K562 (cell line): ENCODE measurements around the gene PTPN12. TPM values are rescaled to one million over a fixed set of nuclear protein-coding genes. Genes with fewer than 3 reads are reported as not detected.
"Not testable (repeated sequence)": the region's sequence is repeated elsewhere in the genome, so short reads cannot be mapped to it uniquely, and the experiment has no call there.

Experiments used
- ATAC-seq: fragments of 200-7000 bp; cut with Tn5 transposase; 3 replicates; pipeline ENCODE4 v1.9.1; 2020; ENCODE audit warnings: moderate library complexity
- BruUV-seq: library from RNA; stranded (reverse); fragments of 400-500 nt; replicated peaks from 2 replicates; lab custom pipeline; 2021; lab: Mats Ljungman, UMichigan
- CTCF ChIA-PET: fragments of 300-600 bp; formaldehyde crosslinking; extraction: SDS; loops from one replicate; lab custom pipeline; 2021; ENCODE audit warnings: low intra/inter-chr PET ratio; lab: Yijun Ruan, JAX
- POLR2A ChIA-PET: fragments of 300-600, 350-650 bp; sonication (Branson Sonifier 250); formaldehyde crosslinking; extraction: SDS; loops from one replicate; lab custom pipeline; 2021; ENCODE audit warnings: antibody characterized with exemption, inconsistent platforms; lab: Yijun Ruan, JAX
- DNase-seq, 4 experiments: peaks; one replicate each; pipeline versions ENCODE4 v3.0.0 to v3.0.0-alpha.2; 2011 to 2018; ENCODE audit warnings: low spot score in 3 of 4, mixed read lengths in 3 of 4; ENCODE audit errors: extremely low read depth in 1 of 4
- FAIRE-seq: peaks from 2 replicates; lab custom pipeline; 2011; peaks lifted over from hg19 to GRCh38; lab: Jason Lieb, UNC
- H2AFZ ChIP-seq: 2 replicates; pipeline ENCODE4 v1.6.0; 2011; ENCODE audit warnings: low read depth, low read length, control low read depth, inconsistent platforms
- H3K27ac ChIP-seq: fragments of 200-600 bp; 3 replicates; pipeline ENCODE4 v1.8.0; 2011; ENCODE audit warnings: low read depth, mild to moderate bottlenecking, control low read depth, inconsistent platforms, low read length, moderate library complexity, mixed read lengths; ENCODE audit errors: extremely low read depth
- H3K27me3 ChIP-seq, 2 experiments: fragments of 300-600 bp in 1 of 2; 2 replicates in 1 of 2; 3 replicates in 1 of 2; pipeline versions ENCODE4 v1.6.0 to v1.8.0; 2011; ENCODE audit warnings: inconsistent platforms in 2 of 2, low read length in 2 of 2, mild to moderate bottlenecking in 1 of 2, mixed read lengths in 1 of 2, moderate library complexity in 1 of 2; ENCODE audit not compliant: control insufficient read depth in 2 of 2, insufficient read depth in 2 of 2
- H3K36me3 ChIP-seq: fragments of 300-600 bp; 3 replicates; pipeline ENCODE4 v1.8.0; 2011; ENCODE audit warnings: mild to moderate bottlenecking, low read length, inconsistent platforms; ENCODE audit not compliant: control insufficient read depth, insufficient read depth
- H3K4me1 ChIP-seq, 2 experiments: fragments of 200-600 bp in 1 of 2; replicated peaks in 1 of 2; 2 replicates in 1 of 2; 3 replicates in 1 of 2; pipeline versions ENCODE4 v1.5.1 to v1.8.0; 2011; ENCODE audit warnings: inconsistent platforms in 2 of 2, low read length in 2 of 2, mild to moderate bottlenecking in 1 of 2, mixed read lengths in 1 of 2, moderate library complexity in 1 of 2; ENCODE audit not compliant: control insufficient read depth in 2 of 2, insufficient read depth in 2 of 2
- H3K4me2 ChIP-seq: 2 replicates; pipeline ENCODE4 v1.6.1; 2011; ENCODE audit warnings: low read length, control low read depth, inconsistent platforms, mixed read lengths; ENCODE audit not compliant: insufficient read depth
- H3K4me3 ChIP-seq: fragments of 200-600 bp; sonication (generic), shearing (Covaris generic); 2 replicates; pipeline ENCODE4 v1.5.1; 2016; ENCODE audit warnings: control low read depth, inconsistent platforms
- H3K79me2 ChIP-seq: fragments of 200-600 bp; 3 replicates; pipeline ENCODE4 v1.8.0; 2011; ENCODE audit warnings: low read length, inconsistent platforms; ENCODE audit not compliant: control insufficient read depth, insufficient read depth
- H3K9ac ChIP-seq, 2 experiments: 2 replicates each; pipeline versions ENCODE4 v1.6.0 to v1.6.1; 2011; ENCODE audit warnings: low read depth in 2 of 2, low read length in 2 of 2, control low read depth in 1 of 2, inconsistent platforms in 1 of 2, mild to moderate bottlenecking in 1 of 2, mixed read lengths in 1 of 2; ENCODE audit not compliant: insufficient read depth in 1 of 2
- H3K9me1 ChIP-seq: one replicate; pipeline ENCODE4 v1.6.0; 2011; ENCODE audit warnings: inconsistent platforms, mild to moderate bottlenecking, low read length, moderate library complexity; ENCODE audit not compliant: control insufficient read depth, insufficient read depth
- H3K9me3 ChIP-seq: replicated peaks from 2 replicates; pipeline ENCODE4 v1.5.1; 2011; ENCODE audit warnings: low read depth, low read length, inconsistent platforms; ENCODE audit not compliant: control insufficient read depth, insufficient read depth
- H4K20me1 ChIP-seq: replicated peaks from 2 replicates; pipeline ENCODE4 v1.6.1; 2011; ENCODE audit warnings: low read length, inconsistent platforms, mixed read lengths; ENCODE audit not compliant: control insufficient read depth, insufficient read depth
- ZFX ChIP-seq: sonication (generic); formaldehyde crosslinking; IDR thresholded peaks from 2 replicates; pipeline ENCODE4 v1.8.0; 2022; ENCODE audit warnings: mild to moderate bottlenecking, missing genetic modification reagents, moderate library complexity
- ZNF444 ChIP-seq: fragments of 250-450 bp; sonication (Bioruptor Pico); IDR thresholded peaks from 2 replicates; pipeline ENCODE4 v1.4.0; 2020; ENCODE audit warnings: mild to moderate bottlenecking, moderate library complexity
- WGBS: fragments of 100-300 bp; shearing (Covaris generic); methylation state at CpG from one replicate; pipeline ENCODE4 v1.1.6; 2016; ENCODE audit warnings: low coverage, mixed read lengths; ENCODE audit not compliant: insufficient coverage; ENCODE audit errors: missing lambda C conversion rate; 5-methylcytosine and 5-hydroxymethylcytosine counted together
- in situ Hi-C: fragments of 300-500 bp; cut with MboI; formaldehyde crosslinking; loops from 4 replicates; pipeline ENCODE4 v1.15.0; 2018; ENCODE audit warnings: inconsistent platforms, mixed read lengths
- intact Hi-C: fragments of 100-400 bp; cut with micrococcal nuclease; formaldehyde crosslinking; loops from 2 replicates; pipeline ENCODE4 v1.14.2; 2022
- polyA plus RNA-seq, 8 experiments: library from polyadenylated mRNA; depleted of rRNA in 4 of 8; stranded (reverse) in 5 of 8; unstranded in 3 of 8; fragments of >200 nt; fragmentation: Nextera tagmentation in 2 of 8; fragmentation: Illumina TruSeq in 1 of 8; extraction: Ambion mirVana in 2 of 8; extraction: Trizol in 1 of 8; gene quantifications; 2 replicates each; pipeline versions ENCODE4 v1.2.1 to v1.2.3, GENCODE V29; 2011 to 2014; ENCODE audit warnings: inconsistent platforms in 1 of 8, missing spikeins in 1 of 8
- total RNA-seq, 7 experiments: library from RNA; depleted of rRNA in 6 of 7; stranded (reverse); fragments of >200 nt in 6 of 7; fragmentation: Illumina TruSeq in 2 of 7; extraction: Trizol in 2 of 7; gene quantifications; 2 replicates each; pipeline versions ENCODE4 v1.2.1 to v1.2.3, GENCODE V29; 2011 to 2021; ENCODE audit warnings: low replicate concordance in 1 of 7
- TF ChIP-seq, protein P1 (sequence below): sonication (generic); formaldehyde crosslinking; IDR thresholded peaks from 2 replicates; pipeline ENCODE4 v1.8.1; 2023; ENCODE audit warnings: mild to moderate bottlenecking, missing genetic modification reagents

The PTPN12 gene
- total and polyA plus RNA-seq, 9 of the 15 experiments (the other 6 are each of a cell fraction or from before 2014, with no cell fraction given): 15.3 to 79.8 (median 26.6) TPM

DNA sequence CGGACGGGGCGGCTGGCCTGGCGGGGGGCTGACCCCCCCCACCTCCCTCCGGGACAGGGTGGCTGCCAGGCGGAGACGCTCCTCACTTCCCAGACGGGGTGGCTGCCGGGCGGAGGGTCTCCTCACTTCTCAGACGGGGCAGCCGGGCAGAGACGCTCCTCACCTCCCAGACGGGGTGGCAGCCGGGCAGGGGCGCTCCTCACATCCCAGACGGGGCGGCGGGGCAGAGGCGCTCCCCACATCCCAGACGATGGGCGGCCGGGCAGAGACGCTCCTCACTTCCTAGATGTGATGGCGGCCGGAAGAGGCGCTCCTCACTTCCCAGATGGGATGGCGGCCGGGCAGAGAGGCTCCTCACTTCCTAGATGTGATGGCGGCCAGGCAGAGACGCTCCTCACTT is 3.0 kb upstream of the PTPN12 start:
- H3K27ac ChIP-seq, FAIRE-seq, H3K9ac ChIP-seq, BruUV-seq, ATAC-seq, H3K27me3 ChIP-seq, H3K36me3 ChIP-seq, in situ Hi-C loops, H3K4me2 ChIP-seq, H2AFZ ChIP-seq, H4K20me1 ChIP-seq, CTCF ChIA-PET, POLR2A ChIA-PET, H3K9me1 ChIP-seq, intact Hi-C loops, H3K4me3 ChIP-seq, DNase-seq, H3K9me3 ChIP-seq: not testable (repeated sequence)
- 85% methylated on average over 8 of the region's 31 CpGs for WGBS
- TF ChIP-seq, protein P1, sequence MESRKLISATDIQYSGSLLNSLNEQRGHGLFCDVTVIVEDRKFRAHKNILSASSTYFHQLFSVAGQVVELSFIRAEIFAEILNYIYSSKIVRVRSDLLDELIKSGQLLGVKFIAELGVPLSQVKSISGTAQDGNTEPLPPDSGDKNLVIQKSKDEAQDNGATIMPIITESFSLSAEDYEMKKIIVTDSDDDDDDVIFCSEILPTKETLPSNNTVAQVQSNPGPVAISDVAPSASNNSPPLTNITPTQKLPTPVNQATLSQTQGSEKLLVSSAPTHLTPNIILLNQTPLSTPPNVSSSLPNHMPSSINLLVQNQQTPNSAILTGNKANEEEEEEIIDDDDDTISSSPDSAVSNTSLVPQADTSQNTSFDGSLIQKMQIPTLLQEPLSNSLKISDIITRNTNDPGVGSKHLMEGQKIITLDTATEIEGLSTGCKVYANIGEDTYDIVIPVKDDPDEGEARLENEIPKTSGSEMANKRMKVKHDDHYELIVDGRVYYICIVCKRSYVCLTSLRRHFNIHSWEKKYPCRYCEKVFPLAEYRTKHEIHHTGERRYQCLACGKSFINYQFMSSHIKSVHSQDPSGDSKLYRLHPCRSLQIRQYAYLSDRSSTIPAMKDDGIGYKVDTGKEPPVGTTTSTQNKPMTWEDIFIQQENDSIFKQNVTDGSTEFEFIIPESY: peak; percentile 80; the same call in 1 of the 2 replicates
- peaks cover 19 to 21% of the 10 kb centered on the region in 2 experiments; a peak in 4 of 5 replicates for H3K4me1 ChIP-seq
- peaks cover 27% of the 10 kb centered on the region for H3K79me2 ChIP-seq

DNA sequence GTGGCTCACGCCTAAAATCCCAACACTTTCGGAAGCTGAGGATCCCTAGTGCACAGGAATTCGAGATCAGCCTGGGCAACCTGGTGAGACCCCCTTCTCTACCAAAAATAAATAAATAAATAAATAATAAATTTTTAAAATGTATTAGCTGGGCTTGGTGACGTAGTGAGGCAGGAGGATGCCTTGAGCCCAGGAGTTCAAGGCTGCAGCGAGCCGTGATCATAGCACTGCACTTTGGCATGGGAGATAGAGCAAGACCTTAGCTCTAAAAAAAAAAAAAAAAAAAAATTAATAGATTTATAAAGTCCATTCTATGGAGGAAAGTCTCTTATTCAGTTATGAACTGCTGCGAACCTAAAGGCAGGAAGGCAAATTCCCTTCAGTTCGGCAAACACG is 1.1 kb upstream of the PTPN12 start:
- Histone ChIP-seq H3K4me2 (peak overlapping the region; percentile 98), H3K79me2 (peaks cover 47% of the 10 kb centered on the region), H3K9me3 (no peaks in the 10 kb centered on the region), H3K9me1 (no peaks in the 10 kb centered on the region), H3K27me3 (no peaks in the 10 kb centered on the region), H3K9ac (peak overlapping the region; percentile 81 to 96; a peak in 3 of 4 replicates), H3K4me3 (peak overlapping the region; percentile 80), H2AFZ (peak overlapping the region; percentile 94), H4K20me1 (peaks cover under 1% of the 10 kb centered on the region; the same call in 1 of the 2 replicates), H3K4me1 (peaks cover 13 to 22% of the 10 kb centered on the region in 2 experiments), H3K27ac (peak overlapping the region; percentile 88), H3K36me3 (no peaks in the 10 kb centered on the region; the same call in 2 of the 3 replicates)
- no peak for FAIRE-seq
- WGBS: 38% methylated on average over 9 of the region's 9 CpGs
- no peak for TF ChIP-seq ZNF444 (CRISPR knock-in tag)
- 0 out of 2 replicates have a peak, but pooled peaks have one; percentile 0 for TF ChIP-seq ZFX (CRISPR knock-in tag)
- BruUV-seq: no TSS peak
- no peak for DNase-seq
- in situ Hi-C loops (no loop called here), intact Hi-C loops (loop anchor here (5.0 kb wide), 2 partner anchors 116 to 161 kb away; partner anchors contain the start of gene RSBN1L)
- no peak for ATAC-seq
- POLR2A ChIA-PET: interaction anchor here (0.8 to 1.1 kb wide), 2 partner anchors 20 to 23 kb away, joined by 4 to 6 read pairs; no protein-coding TSS in a partner anchor
- CTCF ChIA-PET: no interaction called here
